ENCODE results near the gene GLRA3.

The GLRA3 gene

DNA sequence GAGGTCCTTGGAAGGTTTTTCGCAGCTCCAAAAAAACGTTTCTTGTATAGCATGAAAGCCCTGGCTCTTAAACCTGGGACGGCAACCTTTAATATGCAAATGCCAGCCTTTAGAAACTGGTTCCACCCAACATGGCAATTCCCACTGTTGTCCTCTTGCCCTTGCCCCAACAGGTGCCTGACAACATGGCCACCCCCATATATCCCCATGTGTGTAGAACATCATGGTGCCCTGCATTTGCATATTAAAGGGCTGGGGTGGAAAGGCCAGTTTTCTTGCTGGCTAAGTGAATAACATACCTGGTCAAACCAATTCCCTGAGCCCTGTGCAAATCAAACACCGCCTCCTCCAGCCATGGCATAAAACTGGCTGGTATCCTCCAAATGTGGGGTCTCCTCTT lies 26.0 kb upstream of the GLRA3 start:
- TF ChIP-seq, protein P1, sequence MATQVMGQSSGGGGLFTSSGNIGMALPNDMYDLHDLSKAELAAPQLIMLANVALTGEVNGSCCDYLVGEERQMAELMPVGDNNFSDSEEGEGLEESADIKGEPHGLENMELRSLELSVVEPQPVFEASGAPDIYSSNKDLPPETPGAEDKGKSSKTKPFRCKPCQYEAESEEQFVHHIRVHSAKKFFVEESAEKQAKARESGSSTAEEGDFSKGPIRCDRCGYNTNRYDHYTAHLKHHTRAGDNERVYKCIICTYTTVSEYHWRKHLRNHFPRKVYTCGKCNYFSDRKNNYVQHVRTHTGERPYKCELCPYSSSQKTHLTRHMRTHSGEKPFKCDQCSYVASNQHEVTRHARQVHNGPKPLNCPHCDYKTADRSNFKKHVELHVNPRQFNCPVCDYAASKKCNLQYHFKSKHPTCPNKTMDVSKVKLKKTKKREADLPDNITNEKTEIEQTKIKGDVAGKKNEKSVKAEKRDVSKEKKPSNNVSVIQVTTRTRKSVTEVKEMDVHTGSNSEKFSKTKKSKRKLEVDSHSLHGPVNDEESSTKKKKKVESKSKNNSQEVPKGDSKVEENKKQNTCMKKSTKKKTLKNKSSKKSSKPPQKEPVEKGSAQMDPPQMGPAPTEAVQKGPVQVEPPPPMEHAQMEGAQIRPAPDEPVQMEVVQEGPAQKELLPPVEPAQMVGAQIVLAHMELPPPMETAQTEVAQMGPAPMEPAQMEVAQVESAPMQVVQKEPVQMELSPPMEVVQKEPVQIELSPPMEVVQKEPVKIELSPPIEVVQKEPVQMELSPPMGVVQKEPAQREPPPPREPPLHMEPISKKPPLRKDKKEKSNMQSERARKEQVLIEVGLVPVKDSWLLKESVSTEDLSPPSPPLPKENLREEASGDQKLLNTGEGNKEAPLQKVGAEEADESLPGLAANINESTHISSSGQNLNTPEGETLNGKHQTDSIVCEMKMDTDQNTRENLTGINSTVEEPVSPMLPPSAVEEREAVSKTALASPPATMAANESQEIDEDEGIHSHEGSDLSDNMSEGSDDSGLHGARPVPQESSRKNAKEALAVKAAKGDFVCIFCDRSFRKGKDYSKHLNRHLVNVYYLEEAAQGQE (IDR thresholded peaks at IDR 0.05; ENCODE audit: low read depth): no peak
- TF ChIP-seq RAD21 (IDR thresholded peaks at IDR 0.05; ENCODE audit: low read depth) (no peak), CREB1 (IDR thresholded peaks at IDR 0.05; ENCODE audit: low read depth) (no peak), CEBPB (IDR thresholded peaks at IDR 0.05) (no peak), TEAD4 (IDR thresholded peaks at IDR 0.05) (no peak), ZBTB7A (IDR thresholded peaks at IDR 0.05; ENCODE audit: low read depth) (no peak), NFIC (IDR thresholded peaks at IDR 0.05) (no peak), EP300 (IDR thresholded peaks at IDR 0.05; ENCODE audit: borderline replicate concordance) (no peak), TAF1 (IDR thresholded peaks at IDR 0.05; ENCODE audit: low read depth) (no peak), TCF12 (IDR thresholded peaks at IDR 0.05; ENCODE audit: low read depth) (no peak), YY1 (IDR thresholded peaks at IDR 0.05; ENCODE audit: low read depth) (no peak), FOXM1 (IDR thresholded peaks at IDR 0.05; ENCODE audit: borderline replicate concordance, low read depth) (no peak)
- TF ChIP-seq, protein P2, sequence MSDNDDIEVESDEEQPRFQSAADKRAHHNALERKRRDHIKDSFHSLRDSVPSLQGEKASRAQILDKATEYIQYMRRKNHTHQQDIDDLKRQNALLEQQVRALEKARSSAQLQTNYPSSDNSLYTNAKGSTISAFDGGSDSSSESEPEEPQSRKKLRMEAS (IDR thresholded peaks at IDR 0.05): no peak
- TF ChIP-seq, protein P3, sequence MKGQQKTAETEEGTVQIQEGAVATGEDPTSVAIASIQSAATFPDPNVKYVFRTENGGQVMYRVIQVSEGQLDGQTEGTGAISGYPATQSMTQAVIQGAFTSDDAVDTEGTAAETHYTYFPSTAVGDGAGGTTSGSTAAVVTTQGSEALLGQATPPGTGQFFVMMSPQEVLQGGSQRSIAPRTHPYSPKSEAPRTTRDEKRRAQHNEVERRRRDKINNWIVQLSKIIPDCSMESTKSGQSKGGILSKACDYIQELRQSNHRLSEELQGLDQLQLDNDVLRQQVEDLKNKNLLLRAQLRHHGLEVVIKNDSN (IDR thresholded peaks at IDR 0.05): no peak

DNA sequence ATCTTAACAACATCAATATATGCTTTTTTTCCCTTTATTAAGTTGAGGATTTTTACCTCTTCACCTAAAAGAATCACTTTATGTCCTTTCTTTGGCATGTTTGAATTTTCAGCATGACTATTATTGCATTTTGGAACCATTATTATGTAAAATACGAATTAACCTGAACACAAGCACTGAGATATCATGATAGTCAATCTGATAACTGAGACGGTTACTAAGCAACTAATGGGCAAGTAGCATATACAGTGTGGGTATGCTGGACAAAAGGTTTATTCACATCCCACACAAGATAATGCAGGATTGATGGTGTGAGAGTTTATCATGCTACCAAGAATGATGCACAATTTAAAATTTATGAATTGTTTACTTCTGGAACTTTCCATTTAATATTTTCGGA lies 24.6 kb upstream of the GLRA3 start:
- TF ChIP-seq, protein P3 (IDR thresholded peaks at IDR 0.05): no peak
- no peak for TF ChIP-seq TAF1 (IDR thresholded peaks at IDR 0.05; ENCODE audit: low read depth)
- no peak for TF ChIP-seq FOXM1 (IDR thresholded peaks at IDR 0.05; ENCODE audit: borderline replicate concordance, low read depth)
- TF ChIP-seq TEAD4 (IDR thresholded peaks at IDR 0.05): no peak
- TF ChIP-seq TCF12 (IDR thresholded peaks at IDR 0.05; ENCODE audit: low read depth): no peak
- no peak for TF ChIP-seq CREB1 (IDR thresholded peaks at IDR 0.05; ENCODE audit: low read depth)
- TF ChIP-seq RAD21 (IDR thresholded peaks at IDR 0.05; ENCODE audit: low read depth): no peak
- no peak for TF ChIP-seq NFIC (IDR thresholded peaks at IDR 0.05)
- TF ChIP-seq, protein P1 (IDR thresholded peaks at IDR 0.05; ENCODE audit: low read depth): no peak

DNA sequence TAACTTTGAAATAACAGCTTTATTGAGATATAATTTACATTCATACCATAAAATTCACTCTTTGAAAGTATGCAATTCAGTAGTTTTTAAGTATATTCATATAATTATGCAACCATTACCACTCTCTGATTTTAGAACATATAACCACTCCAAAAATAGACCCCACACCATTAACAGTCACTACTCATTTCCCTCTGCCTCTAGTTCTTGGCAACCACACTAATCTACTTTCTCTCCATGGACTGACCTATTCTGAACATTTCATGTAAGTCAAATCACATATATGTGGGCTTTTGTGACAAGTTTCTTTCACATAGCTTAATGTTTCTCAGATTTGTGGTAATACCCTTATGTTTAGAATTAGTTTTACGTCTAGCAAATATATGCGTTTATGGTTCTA lies 19.5 kb upstream of the GLRA3 start:
- TF ChIP-seq NFIC (IDR thresholded peaks at IDR 0.05) (no peak), TEAD4 (IDR thresholded peaks at IDR 0.05) (no peak), RAD21 (IDR thresholded peaks at IDR 0.05; ENCODE audit: low read depth) (no peak), TCF12 (IDR thresholded peaks at IDR 0.05; ENCODE audit: low read depth) (no peak), EGR1 (IDR thresholded peaks at IDR 0.05) (no peak), CREB1 (IDR thresholded peaks at IDR 0.05; ENCODE audit: low read depth) (no peak)
- TF ChIP-seq, protein P2 (IDR thresholded peaks at IDR 0.05): no peak
- TF ChIP-seq, protein P3 (IDR thresholded peaks at IDR 0.05): no peak

DNA sequence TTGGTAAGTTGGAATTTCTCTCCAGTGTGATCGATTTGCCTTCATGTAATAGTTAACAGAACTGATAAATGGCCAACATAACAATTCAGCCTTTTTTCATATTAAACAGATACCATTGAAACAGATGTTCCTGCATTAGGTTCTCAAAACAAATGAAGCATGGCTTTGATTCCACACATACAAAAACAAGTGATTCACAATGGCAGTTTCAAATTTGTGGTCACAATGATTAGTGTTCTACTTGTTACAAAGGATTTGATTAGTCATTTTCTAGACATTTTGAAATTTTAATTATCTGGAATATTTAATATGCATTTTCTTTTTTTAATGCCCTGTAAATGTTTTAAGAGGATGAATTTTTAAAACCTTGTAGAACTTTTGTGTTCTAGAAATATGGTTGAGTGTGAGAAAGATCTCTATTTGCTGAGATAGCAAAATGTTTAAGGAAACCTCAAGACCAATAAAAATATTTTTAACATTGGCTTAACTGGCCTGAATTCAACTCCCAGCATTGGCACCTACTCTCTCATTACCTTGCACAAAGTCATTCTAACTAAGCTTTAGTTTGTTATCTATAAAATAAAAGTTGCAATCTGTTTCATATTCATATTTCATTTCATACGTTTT lies 18.9 kb upstream of the GLRA3 start:
- TF ChIP-seq TCF12 (IDR thresholded peaks at IDR 0.05; ENCODE audit: low read depth): no peak
- TF ChIP-seq TAF1 (IDR thresholded peaks at IDR 0.05; ENCODE audit: low read depth): no peak
- TF ChIP-seq CEBPB (IDR thresholded peaks at IDR 0.05): no peak
- no peak for TF ChIP-seq CREB1 (IDR thresholded peaks at IDR 0.05; ENCODE audit: low read depth)
- no peak for TF ChIP-seq RAD21 (IDR thresholded peaks at IDR 0.05; ENCODE audit: low read depth)
- no peak for TF ChIP-seq FOXM1 (IDR thresholded peaks at IDR 0.05; ENCODE audit: borderline replicate concordance, low read depth)
- no peak for TF ChIP-seq TEAD4 (IDR thresholded peaks at IDR 0.05)
- TF ChIP-seq, protein P1 (IDR thresholded peaks at IDR 0.05; ENCODE audit: low read depth): no peak
- TF ChIP-seq, protein P3 (IDR thresholded peaks at IDR 0.05): no peak
- no peak for TF ChIP-seq NFIC (IDR thresholded peaks at IDR 0.05)
- no peak for TF ChIP-seq ZBTB7A (IDR thresholded peaks at IDR 0.05; ENCODE audit: low read depth)
- TF ChIP-seq EGR1 (IDR thresholded peaks at IDR 0.05): no peak
- TF ChIP-seq EP300 (IDR thresholded peaks at IDR 0.05; ENCODE audit: borderline replicate concordance): no peak
- TF ChIP-seq YY1 (IDR thresholded peaks at IDR 0.05; ENCODE audit: low read depth): no peak
- TF ChIP-seq, protein P2 (IDR thresholded peaks at IDR 0.05): no peak

Data from Ishikawa (cell line).